GM12892 (cell line): ENCODE results near the gene INS.

Experiments used
- POLR2A ChIP-seq: IDR thresholded peaks from 2 replicates; pipeline ENCODE4 v1.6.1; 2011; ENCODE audit warnings: low read depth, low read length, control low read depth
- POLR2AphosphoS5 ChIP-seq: IDR thresholded peaks from 2 replicates; pipeline ENCODE4 v1.6.1; 2011; ENCODE audit warnings: low read depth, low read length, control low read depth
- TAF1 ChIP-seq: IDR thresholded peaks from 2 replicates; pipeline ENCODE4 v1.6.1; 2011; ENCODE audit warnings: low read depth, mild to moderate bottlenecking, control low read depth, low read length, borderline replicate concordance

GRCh38 chr11:2197771-2198520 is 36.9 kb upstream of the INS start:
- TF ChIP-seq POLR2A (no peak), TAF1 (no peak), POLR2AphosphoS5 (no peak)
